HEK293T (cell line): ENCODE measurements around the gene ZC3H6.

Experiments
- CTCF ChIA-PET: fragments of 350-600 bp; formaldehyde crosslinking; extraction: SDS; loops from one replicate; lab custom pipeline; 2021; ENCODE audit warnings: antibody characterized with exemption, inconsistent platforms; lab: Yijun Ruan, JAX
- POLR2A ChIA-PET: fragments of 350-600 bp; formaldehyde crosslinking; extraction: SDS; loops from one replicate; lab custom pipeline; 2020; ENCODE audit warnings: antibody characterized with exemption, inconsistent platforms; lab: Yijun Ruan, JAX
- DNase-seq: peaks from one replicate; pipeline ENCODE4 v3.0.0; 2012; ENCODE audit warnings: mixed read lengths; ENCODE audit errors: extremely low spot score
- ARNT ChIP-seq: fragments of 450-650 bp; IDR thresholded peaks from 2 replicates; pipeline ENCODE4 v1.6.1; 2017; ENCODE audit warnings: mild to moderate bottlenecking
- BHLHE40 ChIP-seq: fragments of 450-650 bp; IDR thresholded peaks from 2 replicates; pipeline ENCODE4 v1.6.1; 2016; ENCODE audit warnings: mild to moderate bottlenecking, moderate library complexity, borderline replicate concordance
- CTBP1 ChIP-seq: fragments of 450-650 bp; IDR thresholded peaks from 2 replicates; pipeline ENCODE4 v1.6.1; 2016; ENCODE audit warnings: borderline replicate concordance
- ELF4 ChIP-seq: fragments of 450-650 bp; IDR thresholded peaks from 2 replicates; pipeline ENCODE4 v1.6.1; 2017; ENCODE audit warnings: antibody characterized with exemption
- FOXA1 ChIP-seq: fragments of 450-650 bp; IDR thresholded peaks from 2 replicates; pipeline ENCODE4 v1.6.1; 2016; ENCODE audit warnings: mild to moderate bottlenecking
- FOXK2 ChIP-seq: fragments of 450-650 bp; IDR thresholded peaks from 2 replicates; pipeline ENCODE4 v1.6.1; 2016; ENCODE audit warnings: mild to moderate bottlenecking
- FOXM1 ChIP-seq: fragments of 450-650 bp; IDR thresholded peaks from 2 replicates; pipeline ENCODE4 v1.6.1; 2017; ENCODE audit warnings: mild to moderate bottlenecking, borderline replicate concordance
- HDGF ChIP-seq: fragments of 450-650 bp; IDR thresholded peaks from 2 replicates; pipeline ENCODE4 v1.6.1; 2017; ENCODE audit warnings: antibody characterized with exemption, borderline replicate concordance
- L3MBTL2 ChIP-seq: fragments of 450-650 bp; conservative IDR thresholded peaks from 2 replicates; pipeline ENCODE4 v1.6.1; 2016; ENCODE audit warnings: mild to moderate bottlenecking
- LEF1 ChIP-seq: fragments of 450-650 bp; IDR thresholded peaks from 2 replicates; pipeline ENCODE4 v1.6.1; 2017; ENCODE audit warnings: mild to moderate bottlenecking, borderline replicate concordance
- NFRKB ChIP-seq: fragments of 450-650 bp; IDR thresholded peaks from 2 replicates; pipeline ENCODE4 v1.6.1; 2016; ENCODE audit warnings: mild to moderate bottlenecking, moderate library complexity
- PKNOX1 ChIP-seq: fragments of 450-650 bp; IDR thresholded peaks from 2 replicates; pipeline ENCODE4 v1.6.1; 2016
- SP1 ChIP-seq: fragments of 450-650 bp; IDR thresholded peaks from 2 replicates; pipeline ENCODE4 v1.6.1; 2017
- SUZ12 ChIP-seq: fragments of 450-650 bp; IDR thresholded peaks from 2 replicates; pipeline ENCODE4 v1.6.1; 2016; ENCODE audit warnings: mild to moderate bottlenecking
- TARDBP ChIP-seq: fragments of 450-650 bp; IDR thresholded peaks from 2 replicates; pipeline ENCODE4 v1.6.1; 2016
- ZNF384 ChIP-seq: fragments of 450-650 bp; IDR thresholded peaks from 2 replicates; pipeline ENCODE4 v1.6.1; 2016

ZC3H6 gene

GRCh38 chr2:112317303-112318158 lies 42.1 kb downstream of the ZC3H6 start:
- ChIA-PET POLR2A (interaction anchor here (1.4 kb wide), 1 partner anchor 62 kb away, joined by 3 read pairs; the partner anchor contains the start of gene ZC3H8), CTCF (no interaction called here)
- DNase-seq: no peak
- no peak for TF ChIP-seq CTBP1
- no peak for TF ChIP-seq HDGF
- no peak for TF ChIP-seq PKNOX1
- no peak for TF ChIP-seq LEF1
- TF ChIP-seq SP1: no peak
- TF ChIP-seq TARDBP: no peak
- no peak for TF ChIP-seq ELF4

GRCh38 chr2:112318515-112318914 lies 43.1 kb downstream of the ZC3H6 start:
- DNase-seq: no peak
- TF ChIP-seq PKNOX1 (no peak), ELF4 (no peak), TARDBP (no peak)
- ChIA-PET CTCF (no interaction called here), POLR2A (no interaction called here)

GRCh38 chr2:112321375-112322320 lies 46.3 kb downstream of the ZC3H6 start:
- ChIA-PET POLR2A (no interaction called here), CTCF (no interaction called here)
- no peak for DNase-seq
- TF ChIP-seq FOXK2 (no peak), NFRKB (no peak), FOXA1 (no peak)

GRCh38 chr2:112322919-112323318 lies 47.5 kb downstream of the ZC3H6 start:
- TF ChIP-seq TARDBP: no peak
- TF ChIP-seq FOXM1: no peak
- no peak for TF ChIP-seq L3MBTL2
- TF ChIP-seq ELF4: no peak
- TF ChIP-seq SP1: no peak
- no peak for TF ChIP-seq PKNOX1
- TF ChIP-seq FOXK2: no peak
- TF ChIP-seq SUZ12: no peak
- no peak for TF ChIP-seq ARNT
- no peak for TF ChIP-seq CTBP1
- no peak for TF ChIP-seq LEF1
- no peak for TF ChIP-seq HDGF
- no peak for TF ChIP-seq FOXA1
- no peak for TF ChIP-seq NFRKB
- TF ChIP-seq BHLHE40: no peak
- TF ChIP-seq ZNF384: no peak
- DNase-seq: no peak
- POLR2A ChIA-PET: no interaction called here
- CTCF ChIA-PET: no interaction called here

GRCh38 chr2:112332123-112332696 lies 56.8 kb downstream of the ZC3H6 start:
- ChIA-PET POLR2A (interaction anchor here (1.1 kb wide), 1 partner anchor 18 kb away, joined by 4 read pairs; no protein-coding TSS in a partner anchor), CTCF (no interaction called here)
- no peak for DNase-seq

More at GRCh38 chr2:112332123-112332696, 56.8 kb downstream of the ZC3H6 start:
- no peak for TF ChIP-seq NFRKB
- TF ChIP-seq FOXM1: no peak
- TF ChIP-seq L3MBTL2: no peak
- TF ChIP-seq ZNF384: no peak
- no peak for TF ChIP-seq PKNOX1
- no peak for TF ChIP-seq ELF4
- TF ChIP-seq LEF1: no peak
- no peak for TF ChIP-seq SP1
- no peak for TF ChIP-seq FOXA1
